ENCODE data around the gene ETS2.

Gene ETS2

DNA sequence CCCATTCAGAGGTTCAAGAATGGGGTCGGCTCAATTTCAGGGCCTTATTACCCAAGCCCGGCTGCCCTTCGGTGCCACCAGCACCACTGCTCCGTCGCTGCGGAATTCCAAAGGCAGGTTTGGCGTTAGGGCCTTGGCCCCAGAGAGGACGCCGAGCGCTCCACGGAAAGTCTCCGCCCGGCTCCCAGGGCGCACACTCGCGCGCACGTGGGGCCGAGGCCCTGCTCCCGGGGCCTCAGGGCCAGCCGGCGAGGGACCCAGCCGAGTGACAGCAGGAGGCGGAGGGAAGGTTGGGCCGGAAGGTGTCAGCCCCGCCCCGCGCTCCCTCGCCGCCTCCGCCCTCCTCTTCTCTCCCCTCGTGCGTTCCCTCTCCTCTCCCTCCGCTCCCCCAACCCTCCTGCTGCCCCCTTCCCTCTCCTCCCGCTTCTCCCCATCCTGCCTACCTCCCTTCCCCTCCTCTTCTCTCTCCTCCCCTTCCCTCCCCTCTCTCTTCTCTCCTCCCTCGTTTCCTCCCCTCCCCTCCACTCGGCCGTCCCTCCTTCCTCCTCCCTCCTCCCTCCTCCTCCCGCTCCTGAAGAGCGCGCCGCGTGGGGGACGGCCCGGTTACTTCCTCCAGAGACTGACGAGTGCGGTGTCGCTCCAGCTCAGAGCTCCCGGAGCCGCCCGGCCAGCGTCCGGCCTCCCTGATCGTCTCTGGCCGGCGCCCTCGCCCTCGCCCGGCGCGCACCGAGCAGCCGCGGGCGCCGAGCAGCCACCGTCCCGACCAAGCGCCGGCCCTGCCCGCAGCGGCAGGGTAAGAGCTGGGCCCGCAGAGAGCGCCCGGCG is at the start of gene ETS2:
ETS2 (plus strand) TSS at position 602 of the 825 bp plus-strand sequence. CDS start 4,106 bp downstream, outside the sequence.
- Histone ChIP-seq H3K36me3 (ENCODE audit: control insufficient read depth in 5 of 5, insufficient read depth in 5 of 5, low read length in 5 of 5) (peaks cover 0 to 11% (median 2%) of the 10 kb centered on the region in 5 donors), H3K9ac (ENCODE audit: low read length in 5 of 5) (peak within 1 kb of the TSS; percentile 12 to 92 (median 84)), H3K4me3 (ENCODE audit: low read depth in 1 of 5, low read length in 5 of 5) (peak within 1 kb of the TSS; percentile 71 to 85 (median 80)), H3K27me3 (ENCODE audit: control insufficient read depth in 5 of 5, insufficient read depth in 4 of 5, low read length in 5 of 5) (no peaks in the 10 kb centered on the region), H3K9me3 (ENCODE audit: control insufficient read depth in 5 of 5, low read length in 5 of 5) (no peaks in the 10 kb centered on the region), H3K27ac (ENCODE audit: low read depth, low read length) (peak within 1 kb of the TSS; percentile 81), H3K4me1 (ENCODE audit: control insufficient read depth in 5 of 5, insufficient read depth in 5 of 5, low read length in 5 of 5) (peaks cover 0 to 40% (median 24%) of the 10 kb centered on the region in 5 donors)

DNA sequence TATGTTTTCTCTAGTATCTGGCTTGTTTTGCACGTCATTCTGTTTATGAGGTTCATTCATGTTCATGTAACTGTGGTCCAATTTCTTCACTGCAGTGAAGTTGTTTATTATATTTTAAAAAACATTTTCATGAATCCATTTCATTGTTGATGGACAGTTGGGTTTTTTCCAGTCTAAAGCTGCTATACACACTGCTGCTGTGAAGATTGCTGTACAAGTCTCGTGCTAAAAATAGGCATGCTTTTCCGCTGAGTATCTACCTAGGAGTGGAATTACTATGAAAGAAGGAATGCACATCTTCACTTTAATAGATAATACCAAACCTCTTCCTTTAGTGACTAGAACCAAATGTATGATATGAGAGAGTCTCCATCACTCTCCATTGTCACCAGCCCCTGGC is 49.0 kb upstream of the ETS2 start:
- Histone ChIP-seq H3K27ac (ENCODE audit: low read depth, low read length) (no peak overlapping the region), H3K9ac (ENCODE audit: low read length in 5 of 5) (no peak overlapping the region)

DNA sequence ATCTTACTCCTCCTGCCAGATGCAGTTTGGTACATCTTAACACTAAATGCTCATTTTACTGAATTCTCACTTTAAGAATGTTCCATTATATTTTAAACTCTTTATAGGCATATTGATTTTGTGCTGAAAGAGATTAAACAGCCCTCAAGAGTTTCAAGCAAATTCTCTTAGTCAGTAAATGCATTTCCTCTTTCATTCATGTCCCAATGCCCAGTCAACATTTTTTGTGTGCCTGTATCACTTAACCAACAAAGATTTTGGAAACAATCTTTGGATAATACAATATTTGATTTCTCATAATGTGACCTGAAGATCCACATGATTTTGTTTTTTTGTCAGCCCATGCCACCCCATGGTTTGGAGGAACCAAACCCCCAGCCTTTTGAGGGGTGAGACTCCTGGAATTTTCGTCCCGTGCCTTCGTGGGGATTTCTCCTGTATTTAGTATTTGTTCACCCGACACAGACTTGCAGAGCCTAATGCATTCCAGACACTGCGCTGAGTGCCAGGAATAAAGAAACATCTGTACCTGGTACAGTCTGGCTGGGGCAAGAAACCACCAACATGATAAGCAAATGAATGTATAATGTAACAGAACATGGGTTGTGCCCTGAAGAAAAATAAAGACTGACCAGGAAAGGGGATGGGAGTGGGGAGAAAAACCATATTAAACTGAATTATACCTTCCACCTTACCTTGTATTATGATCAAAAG is 47.1 kb upstream of the ETS2 start:
- Histone ChIP-seq H3K4me1 (ENCODE audit: control insufficient read depth in 5 of 5, insufficient read depth in 5 of 5, low read length in 5 of 5) (peaks cover 0 to 16% (median 7%) of the 10 kb centered on the region in 5 donors), H3K27ac (ENCODE audit: low read depth, low read length) (no peak overlapping the region)

More for the DNA sequence above, 49.0 kb upstream of the ETS2 start:
- Histone ChIP-seq H3K4me1 (ENCODE audit: control insufficient read depth in 5 of 5, insufficient read depth in 5 of 5, low read length in 5 of 5) (peaks cover 0 to 21% (median 8%) of the 10 kb centered on the region in 5 donors), H3K9me3 (ENCODE audit: control insufficient read depth in 5 of 5, low read length in 5 of 5) (no peaks in the 10 kb centered on the region), H3K36me3 (ENCODE audit: control insufficient read depth in 5 of 5, insufficient read depth in 5 of 5, low read length in 5 of 5) (no peaks in the 10 kb centered on the region), H3K27me3 (ENCODE audit: control insufficient read depth in 5 of 5, insufficient read depth in 4 of 5, low read length in 5 of 5) (no peaks in the 10 kb centered on the region), H3K4me3 (ENCODE audit: low read depth in 1 of 5, low read length in 5 of 5) (no peak overlapping the region)

DNA sequence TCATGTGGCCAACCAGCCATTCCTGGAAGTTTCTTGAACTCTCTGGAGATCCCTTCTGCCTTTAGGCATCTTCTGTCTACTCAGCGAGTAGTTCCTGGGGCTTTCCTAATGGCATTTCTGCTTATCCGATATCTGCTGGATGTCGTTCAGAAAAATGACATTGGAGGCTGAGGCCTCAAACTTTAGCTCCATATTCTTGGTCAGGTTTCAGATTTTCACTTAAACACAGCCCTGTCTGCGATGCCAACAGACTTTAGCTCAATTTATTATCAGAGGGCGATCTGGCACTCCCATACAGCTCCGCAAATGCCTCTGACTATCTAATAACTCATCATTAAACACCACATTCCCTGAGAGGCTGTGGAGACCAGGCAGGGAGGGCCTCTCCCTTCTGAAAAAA is 46.3 kb upstream of the ETS2 start:
- no peaks in the 10 kb centered on the region for H3K9me3 ChIP-seq (ENCODE audit: control insufficient read depth in 5 of 5, low read length in 5 of 5)
- no peak overlapping the region for H3K27ac ChIP-seq (ENCODE audit: low read depth, low read length)
- H3K27me3 ChIP-seq (ENCODE audit: control insufficient read depth in 5 of 5, insufficient read depth in 4 of 5, low read length in 5 of 5) = no peaks in the 10 kb centered on the region
- H3K4me1 ChIP-seq (ENCODE audit: control insufficient read depth in 5 of 5, insufficient read depth in 5 of 5, low read length in 5 of 5) = peaks cover 0 to 16% (median 7%) of the 10 kb centered on the region in 5 donors
- no peak overlapping the region for H3K4me3 ChIP-seq (ENCODE audit: low read depth in 1 of 5, low read length in 5 of 5)
- H3K36me3 ChIP-seq (ENCODE audit: control insufficient read depth in 5 of 5, insufficient read depth in 5 of 5, low read length in 5 of 5) = no peaks in the 10 kb centered on the region
- no peak overlapping the region for H3K9ac ChIP-seq (ENCODE audit: low read length in 5 of 5)

More for the DNA sequence above, 47.1 kb upstream of the ETS2 start:
- Histone ChIP-seq H3K27me3 (ENCODE audit: control insufficient read depth in 5 of 5, insufficient read depth in 4 of 5, low read length in 5 of 5) (no peaks in the 10 kb centered on the region), H3K9ac (ENCODE audit: low read length in 5 of 5) (no peak overlapping the region), H3K9me3 (ENCODE audit: control insufficient read depth in 5 of 5, low read length in 5 of 5) (no peaks in the 10 kb centered on the region), H3K36me3 (ENCODE audit: control insufficient read depth in 5 of 5, insufficient read depth in 5 of 5, low read length in 5 of 5) (no peaks in the 10 kb centered on the region), H3K4me3 (ENCODE audit: low read depth in 1 of 5, low read length in 5 of 5) (no peak overlapping the region)

DNA sequence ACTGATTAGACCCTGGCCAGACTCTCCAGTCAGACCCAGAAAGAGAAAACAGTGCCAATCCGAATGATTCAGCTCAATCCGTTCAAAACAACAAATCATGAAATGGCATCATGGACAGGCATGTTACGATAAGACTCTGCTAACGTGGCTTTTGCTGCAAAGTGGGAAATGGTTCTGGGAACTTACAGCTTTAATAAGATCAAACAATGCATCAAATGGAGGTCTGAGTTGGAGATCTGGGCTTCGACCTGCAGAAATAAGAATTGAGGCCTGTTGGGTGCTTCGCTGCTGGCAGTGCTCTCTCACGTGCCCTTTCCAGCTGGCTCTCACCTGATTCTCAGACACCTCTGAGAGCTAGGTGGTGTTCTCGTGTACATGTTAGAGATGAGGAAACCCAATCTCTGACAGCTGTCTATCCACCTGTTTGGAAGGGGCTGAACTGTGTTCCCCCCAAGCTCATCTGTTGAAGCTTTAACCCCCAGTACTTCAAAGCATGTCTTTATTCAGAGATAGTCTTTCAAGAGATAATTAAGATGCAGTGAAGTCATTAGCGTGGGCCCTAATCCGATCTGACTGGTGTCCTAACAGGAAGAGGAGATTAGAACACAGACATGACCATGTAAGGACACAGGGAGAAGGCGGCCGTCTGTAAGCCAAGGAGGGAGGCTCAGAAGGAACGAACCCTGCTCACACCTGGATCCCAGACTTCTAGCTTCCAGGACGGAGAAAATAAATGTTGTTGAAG is 45.5 kb upstream of the ETS2 start:
- Histone ChIP-seq H3K9ac (ENCODE audit: low read length in 5 of 5) (no peak overlapping the region), H3K36me3 (ENCODE audit: control insufficient read depth in 5 of 5, insufficient read depth in 5 of 5, low read length in 5 of 5) (no peaks in the 10 kb centered on the region), H3K27ac (ENCODE audit: low read depth, low read length) (no peak overlapping the region), H3K27me3 (ENCODE audit: control insufficient read depth in 5 of 5, insufficient read depth in 4 of 5, low read length in 5 of 5) (no peaks in the 10 kb centered on the region), H3K9me3 (ENCODE audit: control insufficient read depth in 5 of 5, low read length in 5 of 5) (no peaks in the 10 kb centered on the region), H3K4me3 (ENCODE audit: low read depth in 1 of 5, low read length in 5 of 5) (no peak overlapping the region), H3K4me1 (ENCODE audit: control insufficient read depth in 5 of 5, insufficient read depth in 5 of 5, low read length in 5 of 5) (peaks cover 0 to 16% (median 7%) of the 10 kb centered on the region in 5 donors)

DNA sequence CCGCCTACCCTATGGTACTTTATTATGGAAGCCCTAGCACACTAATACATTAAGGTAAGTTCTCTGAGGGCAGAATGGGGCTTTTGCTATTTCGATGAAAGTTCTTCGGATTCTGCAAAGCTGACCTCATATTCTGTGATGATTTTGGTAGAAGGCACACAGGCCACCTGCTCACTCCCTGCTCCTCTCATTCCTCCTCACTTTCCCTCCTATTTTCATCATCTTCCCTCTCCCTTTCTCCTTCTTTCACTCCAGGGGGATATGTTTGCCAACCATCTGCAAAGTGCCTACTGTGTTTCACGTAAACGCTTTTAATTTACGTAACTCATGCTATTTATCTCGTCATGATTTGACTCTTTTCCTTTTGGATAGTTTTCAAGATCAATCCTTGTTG is 45.0 kb upstream of the ETS2 start:
- Histone ChIP-seq H3K36me3 (ENCODE audit: control insufficient read depth in 5 of 5, insufficient read depth in 5 of 5, low read length in 5 of 5) (no peaks in the 10 kb centered on the region), H3K9me3 (ENCODE audit: control insufficient read depth in 5 of 5, low read length in 5 of 5) (no peaks in the 10 kb centered on the region), H3K4me1 (ENCODE audit: control insufficient read depth in 5 of 5, insufficient read depth in 5 of 5, low read length in 5 of 5) (peaks cover 0 to 12% (median 2%) of the 10 kb centered on the region in 5 donors), H3K9ac (ENCODE audit: low read length in 5 of 5) (no peak overlapping the region), H3K27ac (ENCODE audit: low read depth, low read length) (no peak overlapping the region), H3K4me3 (ENCODE audit: low read depth in 1 of 5, low read length in 5 of 5) (no peak overlapping the region), H3K27me3 (ENCODE audit: control insufficient read depth in 5 of 5, insufficient read depth in 4 of 5, low read length in 5 of 5) (no peaks in the 10 kb centered on the region)

DNA sequence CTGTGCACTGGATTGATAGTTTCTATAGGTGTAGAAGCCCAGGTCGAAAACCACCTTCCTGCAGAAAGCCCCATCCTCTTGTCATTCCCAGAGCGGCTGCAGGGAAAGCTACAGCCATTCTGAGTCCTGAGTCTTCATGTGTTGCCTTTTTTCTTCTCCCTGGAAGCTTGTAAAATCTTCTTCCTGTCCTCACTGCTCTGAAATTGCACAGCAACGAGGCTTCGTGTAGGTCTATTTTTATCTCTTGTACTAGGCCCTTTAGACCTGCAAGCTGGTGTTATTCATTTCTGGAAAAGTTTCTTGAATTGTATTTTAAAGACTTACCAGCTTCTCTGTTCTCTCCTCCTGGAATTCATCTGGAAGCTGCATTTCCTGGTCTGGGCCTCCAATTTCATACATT is 44.2 kb upstream of the ETS2 start:
- Histone ChIP-seq H3K36me3 (ENCODE audit: control insufficient read depth in 5 of 5, insufficient read depth in 5 of 5, low read length in 5 of 5) (no peaks in the 10 kb centered on the region), H3K4me3 (ENCODE audit: low read depth in 1 of 5, low read length in 5 of 5) (no peak overlapping the region), H3K9ac (ENCODE audit: low read length in 5 of 5) (no peak overlapping the region), H3K27ac (ENCODE audit: low read depth, low read length) (no peak overlapping the region), H3K4me1 (ENCODE audit: control insufficient read depth in 5 of 5, insufficient read depth in 5 of 5, low read length in 5 of 5) (peaks cover 0 to 8% (median 0%) of the 10 kb centered on the region in 5 donors), H3K9me3 (ENCODE audit: control insufficient read depth in 5 of 5, low read length in 5 of 5) (peaks cover 0 to 6% (median 3%) of the 10 kb centered on the region in 5 donors), H3K27me3 (ENCODE audit: control insufficient read depth in 5 of 5, insufficient read depth in 4 of 5, low read length in 5 of 5) (no peaks in the 10 kb centered on the region)

DNA sequence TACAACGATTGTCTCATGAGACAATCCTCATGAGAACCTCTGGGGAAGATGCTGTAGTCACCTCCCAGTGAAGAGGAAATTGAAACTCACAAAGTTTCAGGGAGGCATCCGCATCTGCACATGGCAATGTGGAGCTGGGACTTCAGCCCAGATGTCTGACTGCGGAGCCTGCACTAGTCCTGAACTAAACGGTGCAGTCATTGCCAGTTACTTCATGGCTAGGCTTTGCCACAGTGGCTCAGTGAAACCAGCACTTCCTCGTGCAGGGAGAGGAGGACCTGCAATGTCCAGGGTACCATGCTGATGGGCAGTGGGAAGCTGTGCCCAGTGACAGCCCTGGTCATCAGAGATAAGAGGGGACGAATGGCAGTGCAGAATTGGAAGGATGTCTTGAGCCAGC is 40.7 kb upstream of the ETS2 start:
- Histone ChIP-seq H3K36me3 (ENCODE audit: control insufficient read depth in 5 of 5, insufficient read depth in 5 of 5, low read length in 5 of 5) (no peaks in the 10 kb centered on the region), H3K27ac (ENCODE audit: low read depth, low read length) (no peak overlapping the region), H3K4me3 (ENCODE audit: low read depth in 1 of 5, low read length in 5 of 5) (no peak overlapping the region), H3K9me3 (ENCODE audit: control insufficient read depth in 5 of 5, low read length in 5 of 5) (peaks cover 0 to 6% (median 3%) of the 10 kb centered on the region in 5 donors), H3K4me1 (ENCODE audit: control insufficient read depth in 5 of 5, insufficient read depth in 5 of 5, low read length in 5 of 5) (peaks cover 0 to 11% (median 2%) of the 10 kb centered on the region in 5 donors), H3K27me3 (ENCODE audit: control insufficient read depth in 5 of 5, insufficient read depth in 4 of 5, low read length in 5 of 5) (no peaks in the 10 kb centered on the region), H3K9ac (ENCODE audit: low read length in 5 of 5) (no peak overlapping the region)

DNA sequence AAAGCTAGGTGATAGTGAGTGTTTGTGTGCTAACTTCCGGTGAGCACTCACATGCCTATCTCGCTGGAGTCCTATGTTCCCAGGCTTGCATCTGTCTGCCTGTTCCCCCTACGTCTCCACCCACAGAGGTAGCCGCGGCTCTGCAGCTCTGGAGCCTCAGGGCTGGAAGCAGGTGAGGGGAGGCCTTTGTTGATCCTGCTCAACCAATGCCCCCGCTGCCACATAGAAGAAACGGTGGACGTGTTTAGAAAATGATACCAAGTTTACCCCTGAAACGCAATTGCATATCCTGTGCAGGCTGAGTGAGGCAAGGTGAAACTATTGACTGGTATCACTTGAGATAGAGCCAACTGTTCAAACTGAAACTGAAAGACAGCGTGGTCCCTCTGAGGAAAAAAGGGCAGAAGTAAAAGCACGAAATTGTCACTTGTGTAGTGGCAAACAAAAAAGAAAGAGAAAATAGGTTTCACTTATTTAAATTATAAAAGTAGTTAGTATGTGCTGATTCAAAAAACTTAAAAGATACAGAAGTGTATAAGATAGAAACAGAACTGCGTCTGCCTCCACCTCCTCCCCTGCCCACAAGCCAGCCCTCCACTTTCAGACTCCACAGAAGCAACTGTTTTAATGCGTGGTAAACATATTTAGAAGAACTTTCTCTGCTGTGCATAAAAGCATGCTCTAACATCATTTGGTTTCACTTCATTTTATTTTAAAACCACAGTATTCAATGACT is 38.6 kb upstream of the ETS2 start:
- H3K9ac ChIP-seq (ENCODE audit: low read length in 5 of 5) = peak overlapping the region in 2 of 5 donors; percentile 21 to 48
- H3K4me3 ChIP-seq (ENCODE audit: low read depth in 1 of 5, low read length in 5 of 5) = peak overlapping the region in 4 of 5 donors; percentile 36 to 58 (median 48)
- no peak overlapping the region for H3K27ac ChIP-seq (ENCODE audit: low read depth, low read length)

More for the DNA sequence above, 38.6 kb upstream of the ETS2 start:
- H3K36me3 ChIP-seq (ENCODE audit: control insufficient read depth in 5 of 5, insufficient read depth in 5 of 5, low read length in 5 of 5) = no peaks in the 10 kb centered on the region
- H3K27me3 ChIP-seq (ENCODE audit: control insufficient read depth in 5 of 5, insufficient read depth in 4 of 5, low read length in 5 of 5) = no peaks in the 10 kb centered on the region
- peaks cover 0 to 6% (median 3%) of the 10 kb centered on the region in 5 donors for H3K9me3 ChIP-seq (ENCODE audit: control insufficient read depth in 5 of 5, low read length in 5 of 5)
- peaks cover 0 to 9% (median 2%) of the 10 kb centered on the region in 5 donors for H3K4me1 ChIP-seq (ENCODE audit: control insufficient read depth in 5 of 5, insufficient read depth in 5 of 5, low read length in 5 of 5)
